DND-41 (cell line): ENCODE results near the gene GRID2.

Experiments used
- CTCF ChIP-seq: IDR thresholded peaks from 2 replicates; pipeline ENCODE4 v1.5.1; 2012; ENCODE audit warnings: borderline replicate concordance, low read length, moderate library complexity, mild to moderate bottlenecking; ENCODE audit not compliant: poor library complexity, severe bottlenecking; ENCODE audit errors: extremely low read depth
- EZH2 ChIP-seq: IDR thresholded peaks from 3 replicates; pipeline ENCODE4 v1.6.1; 2012; ENCODE audit warnings: borderline replicate concordance, low read depth, mild to moderate bottlenecking, moderate library complexity, low read length, inconsistent platforms; ENCODE audit not compliant: severe bottlenecking

- TF ChIP-seq CTCF, result no peak
- no peak for TF ChIP-seq EZH2
These were observed 152.2 kb downstream of the GRID2 start for GRCh38 chr4:92455951-92456350.
